ENCODE results near the gene ZBTB12.

- no peak for TF ChIP-seq CTCF (IDR thresholded peaks at IDR 0.05)
- peak in 1 of 4 donors; percentile 15 for TF ChIP-seq POLR2A (IDR thresholded peaks at IDR 0.05)
Measured at GRCh38 chr6:31900917-31901414, 920 bp downstream of the ZBTB12 start.

Data from esophagus squamous epithelium (tissue), 4 donors.